Measurements from ENCODE around the gene SMYD3.

The SMYD3 gene

GRCh38 chr1:246417152-246417812, 89.8 kb downstream of the SMYD3 start:
- FAIRE-seq, result no peak
- no peak for DNase-seq (ENCODE audit: low spot score)

GRCh38 chr1:246416261-246416660, 90.8 kb downstream of the SMYD3 start:
- DNase-seq (ENCODE audit: low spot score) (no peak), FAIRE-seq (no peak)

DNA sequence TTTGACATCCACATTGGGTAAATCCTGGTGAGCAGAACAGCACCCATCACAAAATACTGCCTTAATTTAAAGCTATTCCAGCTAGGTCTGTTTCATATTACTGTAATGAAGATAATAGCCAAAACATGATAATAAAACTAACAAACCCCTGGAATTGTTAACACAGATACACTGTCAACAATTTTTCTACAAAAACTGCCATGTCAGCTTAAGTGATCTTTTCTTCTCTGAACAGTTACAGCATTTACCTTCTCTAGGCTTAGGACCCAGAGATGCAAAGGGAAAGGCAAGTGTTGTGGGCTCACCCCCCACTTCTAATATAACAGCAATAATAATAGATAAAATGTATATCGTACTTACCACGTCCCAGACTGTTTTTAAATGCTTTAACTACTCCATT, 92.1 kb downstream of the SMYD3 start:
- DNase-seq (ENCODE audit: low spot score) (no peak), FAIRE-seq (no peak)

GRCh38 chr1:246413430-246413829, 93.6 kb downstream of the SMYD3 start:
- FAIRE-seq (no peak), DNase-seq (ENCODE audit: low spot score) (no peak)

DNA sequence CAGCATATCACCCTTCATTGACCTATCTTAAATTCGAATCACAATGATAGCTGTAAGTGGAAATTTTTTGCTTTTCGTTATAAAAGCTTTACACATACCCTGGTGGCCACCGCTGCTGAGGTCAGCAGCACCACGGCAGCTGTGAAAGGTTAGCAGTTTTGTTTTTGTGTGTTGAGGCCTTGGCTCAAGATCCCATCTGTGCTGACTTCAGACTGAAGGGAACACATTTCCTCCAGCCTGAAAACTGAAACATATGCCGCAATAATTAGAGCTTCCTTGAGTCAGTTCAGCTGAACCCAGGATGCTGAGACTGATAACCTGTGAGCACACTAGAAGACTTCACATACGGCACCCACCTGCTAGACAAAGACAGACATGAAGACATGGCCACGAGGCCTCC, 103.0 kb downstream of the SMYD3 start:
- FAIRE-seq, result no peak
- DNase-seq (ENCODE audit: low spot score), result no peak

GRCh38 chr1:246398126-246398813, 108.8 kb downstream of the SMYD3 start:
- FAIRE-seq (no peak), DNase-seq (ENCODE audit: low spot score) (no peak)

DNA sequence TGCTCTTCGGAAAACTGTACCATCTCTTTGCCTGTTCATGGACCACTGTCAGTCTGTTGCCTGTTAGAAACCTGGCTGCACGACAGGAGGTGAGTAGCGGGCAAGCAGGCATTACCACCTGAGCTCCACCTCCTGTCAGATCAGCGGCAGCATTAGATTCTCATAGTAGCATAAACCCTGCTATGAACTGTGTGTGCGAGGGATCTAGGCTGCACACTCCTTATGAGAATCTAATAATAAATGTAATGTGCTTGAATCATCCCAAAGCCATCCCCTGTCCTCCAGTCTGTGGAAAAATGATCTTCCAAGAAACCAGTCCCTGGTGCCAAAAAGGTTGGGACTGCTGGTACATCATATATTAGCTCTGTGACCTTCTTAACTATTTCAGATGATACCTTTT, 110.0 kb downstream of the SMYD3 start:
- FAIRE-seq (no peak), DNase-seq (ENCODE audit: low spot score) (no peak)

DNA sequence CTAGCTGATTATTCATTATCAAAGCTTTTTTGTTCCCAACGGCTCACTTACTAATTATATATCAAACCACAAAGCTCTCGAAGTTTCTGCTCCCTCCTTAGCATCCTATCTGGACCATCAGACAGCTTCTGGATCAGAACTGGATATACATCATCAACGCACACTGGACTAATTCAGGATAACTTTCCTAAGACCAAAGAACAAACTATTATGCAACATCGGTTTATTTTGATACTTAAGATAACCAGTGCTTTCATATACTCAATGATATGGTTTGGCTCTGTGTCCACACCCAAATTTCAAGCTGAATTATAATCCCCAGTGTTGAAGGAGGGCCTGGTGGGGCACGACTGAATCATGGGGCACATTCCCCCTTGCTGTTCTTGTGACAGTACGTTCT, 110.8 kb downstream of the SMYD3 start:
- no peak for DNase-seq (ENCODE audit: low spot score)
- no peak for FAIRE-seq

GRCh38 chr1:246394121-246394520, 113.0 kb downstream of the SMYD3 start:
- no peak for FAIRE-seq
- DNase-seq (ENCODE audit: low spot score), result no peak

GRCh38 chr1:246390855-246391254, 116.2 kb downstream of the SMYD3 start:
- DNase-seq (ENCODE audit: low spot score) (no peak), FAIRE-seq (no peak)

GRCh38 chr1:246384616-246385015, 122.5 kb downstream of the SMYD3 start:
- no peak for FAIRE-seq
- no peak for DNase-seq (ENCODE audit: low spot score)

DNA sequence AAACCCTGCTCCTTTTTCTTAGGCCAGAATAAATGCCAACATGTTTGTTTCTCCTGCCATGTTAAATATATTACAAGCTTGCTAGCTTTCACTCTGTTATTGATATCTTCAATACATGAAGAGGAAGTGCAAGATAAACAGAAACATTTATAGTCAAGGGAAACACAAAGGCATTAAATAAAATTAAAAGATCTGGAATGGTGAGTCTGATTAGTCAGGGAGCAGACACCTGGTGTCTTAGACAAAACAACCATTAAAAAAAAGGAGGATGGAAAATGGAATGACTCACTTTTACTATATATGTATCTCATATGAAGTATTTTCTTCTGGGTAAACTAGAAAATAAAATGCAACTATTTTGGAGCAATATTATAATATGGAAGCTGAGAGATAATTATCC, 123.3 kb downstream of the SMYD3 start:
- FAIRE-seq, result no peak
- DNase-seq (ENCODE audit: low spot score), result no peak

- DNase-seq (ENCODE audit: low spot score), result no peak
- FAIRE-seq, result no peak
Measured at GRCh38 chr1:246383239-246383589, 123.9 kb downstream of the SMYD3 start.

- FAIRE-seq (no peak), DNase-seq (ENCODE audit: low spot score) (no peak)
Measured at GRCh38 chr1:246382589-246383238, 124.4 kb downstream of the SMYD3 start.

DNA sequence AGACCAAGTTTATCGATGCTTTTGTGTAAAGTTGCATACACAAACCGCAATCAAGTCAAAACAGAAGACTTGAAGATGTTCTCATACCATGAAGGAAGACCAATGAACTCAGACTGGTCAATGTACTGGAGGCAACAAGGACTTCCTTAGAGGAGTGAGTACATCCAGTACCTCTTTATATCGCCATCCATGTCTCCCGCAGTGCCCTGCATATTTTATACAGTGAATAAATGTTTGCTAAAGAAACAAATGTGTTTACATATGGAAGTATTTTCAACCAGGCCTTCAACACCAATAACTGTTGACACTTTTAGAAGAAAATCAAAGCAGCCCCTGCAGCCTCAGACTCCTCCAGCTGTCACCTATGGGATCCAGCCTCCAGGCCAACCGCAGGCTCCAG, 125.6 kb downstream of the SMYD3 start:
- FAIRE-seq (no peak), DNase-seq (ENCODE audit: low spot score) (no peak)

DNA sequence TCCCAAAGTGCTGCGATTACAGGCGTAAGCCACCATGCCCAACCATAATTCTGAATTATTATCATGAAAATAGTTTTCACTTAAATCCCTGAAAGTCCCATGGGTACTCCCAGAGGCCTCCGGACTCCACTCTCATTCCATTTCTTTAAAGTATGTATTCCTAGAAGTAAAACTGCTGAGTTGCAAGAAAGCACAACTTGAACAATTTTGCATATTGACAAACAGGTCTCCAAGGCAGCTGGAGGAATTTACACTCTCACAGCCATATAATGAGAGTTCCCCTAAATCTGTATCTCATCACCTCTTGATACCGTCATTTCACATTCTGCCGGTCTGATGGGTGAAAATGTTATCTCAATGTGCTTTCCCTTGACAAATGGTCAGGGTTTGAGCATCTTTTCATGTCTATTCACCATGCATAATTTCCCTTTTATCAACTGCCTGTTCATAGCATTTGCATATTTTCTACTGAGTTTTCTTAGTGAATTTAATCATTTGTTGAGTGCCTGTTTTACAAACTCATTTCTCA, 129.4 kb downstream of the SMYD3 start:
- no peak for DNase-seq (ENCODE audit: low spot score)
- no peak for FAIRE-seq

GRCh38 chr1:246373828-246374569, 133.1 kb downstream of the SMYD3 start:
- DNase-seq (ENCODE audit: low spot score) (no peak), FAIRE-seq (no peak)

DNA sequence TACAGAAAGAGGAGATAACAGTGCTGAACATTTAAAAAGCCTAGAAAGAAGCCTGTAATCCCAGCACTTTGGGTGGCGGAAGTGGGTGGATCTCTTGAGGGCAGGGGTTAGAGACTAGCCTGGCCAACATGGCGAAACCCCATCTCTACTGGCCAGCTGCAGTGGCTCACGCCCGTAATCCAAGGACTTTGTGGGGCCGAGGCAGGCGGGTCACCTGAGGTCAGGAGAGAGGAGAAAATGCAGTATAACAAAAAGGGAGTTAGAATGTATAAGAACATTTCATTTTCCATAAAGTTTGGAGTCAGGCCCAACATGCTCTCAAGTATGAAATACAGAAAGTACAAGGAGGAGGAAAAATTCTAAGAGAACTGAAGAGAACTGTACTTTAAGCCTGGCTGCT, 134.5 kb downstream of the SMYD3 start:
- no peak for FAIRE-seq
- DNase-seq (ENCODE audit: low spot score), result no peak

- no peak for DNase-seq (ENCODE audit: low spot score)
- FAIRE-seq, result no peak
Measured at GRCh38 chr1:246367041-246367440, 140.0 kb downstream of the SMYD3 start.

- FAIRE-seq (no peak), DNase-seq (ENCODE audit: low spot score) (no peak)
Measured at GRCh38 chr1:246365708-246366107, 141.4 kb downstream of the SMYD3 start.

- DNase-seq (ENCODE audit: low spot score) (no peak), FAIRE-seq (no peak)
Measured at GRCh38 chr1:246364415-246364941, 142.6 kb downstream of the SMYD3 start.

All from urothelium cell line (cell line).